Activated T-cell treated with anti-CD3 and anti-CD28 coated beads, Interleukin-2, amount 50 U/mL, for 1 hour (primary cell): ENCODE data around the gene PLAGL1.

Experiments
- DNase-seq: peaks from one replicate; pipeline ENCODE4 v3.0.0-alpha.2; 2020

The PLAGL1 gene

GRCh38 chr6:143964674-143965081 lies 43.4 kb downstream of the PLAGL1 start:
- DNase-seq = no peak

DNA sequence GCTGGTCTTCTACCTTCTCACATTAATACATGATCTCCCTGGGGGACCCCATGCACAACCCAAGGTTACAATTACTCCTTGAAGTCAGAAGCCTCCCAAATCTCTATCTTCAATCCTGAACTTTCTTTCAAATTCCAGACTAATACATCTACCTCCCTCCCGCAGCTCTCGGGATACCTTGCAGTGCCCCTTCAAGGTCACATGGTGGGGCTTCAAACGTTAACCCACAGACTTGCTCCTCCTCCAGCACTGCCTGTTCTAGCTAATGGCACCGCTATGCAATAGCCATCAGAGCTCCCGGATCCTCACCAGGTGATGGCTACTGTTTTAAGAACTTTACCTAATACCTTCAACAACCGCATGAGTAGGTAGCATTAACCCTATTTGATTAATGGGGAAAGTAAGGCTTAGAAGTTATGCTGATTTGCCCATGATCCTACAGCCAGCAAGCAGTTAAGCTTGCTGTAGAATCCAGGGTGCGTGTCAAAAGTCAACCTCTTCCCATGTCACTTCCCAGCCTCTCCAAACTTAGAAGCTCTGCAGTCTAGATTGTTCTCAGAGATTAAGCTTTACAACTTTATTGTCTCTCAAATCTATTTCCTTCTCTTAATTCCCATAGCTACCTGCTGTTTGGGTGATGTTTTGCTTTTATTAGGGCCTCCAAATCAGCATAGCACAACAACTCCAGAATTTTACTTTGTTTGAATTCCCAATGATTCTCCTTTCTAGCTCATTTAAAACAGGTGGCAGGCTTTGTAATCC lies 44.7 kb downstream of the PLAGL1 start:
- DNase-seq = no peak

DNA sequence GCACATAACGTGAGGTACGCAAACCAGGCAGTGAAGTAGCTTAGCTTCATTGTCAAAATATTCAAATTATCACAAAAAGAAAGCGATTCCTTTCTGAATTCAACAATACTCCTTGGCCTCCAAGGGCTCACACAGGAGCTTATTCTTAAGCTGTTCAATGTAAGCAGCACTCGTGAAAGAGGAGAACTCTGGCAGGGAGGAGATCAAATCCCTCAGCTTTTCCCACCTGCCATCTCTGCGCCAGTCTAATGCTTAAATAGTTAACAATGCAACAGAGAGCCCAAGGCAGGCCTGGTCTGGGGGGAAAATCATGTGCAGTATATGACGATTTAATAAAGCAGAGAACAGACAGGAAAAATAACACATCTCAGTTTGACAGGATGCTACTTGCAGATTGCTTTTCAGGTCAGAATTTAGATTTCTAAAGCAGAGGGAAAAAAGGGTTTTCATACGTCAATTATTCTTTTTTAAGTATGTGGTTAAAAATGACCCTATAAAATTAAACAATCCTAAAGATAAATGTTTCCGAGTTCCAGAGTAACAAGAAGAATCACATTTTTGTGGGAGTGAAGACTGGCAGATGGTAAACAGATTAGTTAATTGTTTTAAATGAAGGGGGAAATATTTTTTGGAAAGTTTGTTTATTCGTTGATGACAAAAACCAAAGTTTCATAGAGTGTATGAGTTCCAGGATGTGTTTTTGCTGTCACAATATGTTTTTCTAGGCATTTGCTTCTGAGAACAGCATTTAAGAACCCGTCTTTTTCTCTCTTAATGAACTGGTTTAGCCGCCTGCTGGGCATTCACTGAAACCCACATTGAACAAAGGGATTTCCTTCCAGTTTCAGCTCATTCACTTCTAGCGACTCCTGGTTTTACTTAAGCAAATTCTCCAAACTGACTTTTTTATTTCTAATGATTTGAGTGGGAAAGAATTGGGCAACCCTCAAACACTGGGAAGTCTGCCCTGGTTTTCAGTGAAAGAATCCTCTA lies 45.9 kb downstream of the PLAGL1 start:
- DNase-seq = no peak

GRCh38 chr6:143961066-143961465 lies 47.0 kb downstream of the PLAGL1 start:
- DNase-seq = no peak

DNA sequence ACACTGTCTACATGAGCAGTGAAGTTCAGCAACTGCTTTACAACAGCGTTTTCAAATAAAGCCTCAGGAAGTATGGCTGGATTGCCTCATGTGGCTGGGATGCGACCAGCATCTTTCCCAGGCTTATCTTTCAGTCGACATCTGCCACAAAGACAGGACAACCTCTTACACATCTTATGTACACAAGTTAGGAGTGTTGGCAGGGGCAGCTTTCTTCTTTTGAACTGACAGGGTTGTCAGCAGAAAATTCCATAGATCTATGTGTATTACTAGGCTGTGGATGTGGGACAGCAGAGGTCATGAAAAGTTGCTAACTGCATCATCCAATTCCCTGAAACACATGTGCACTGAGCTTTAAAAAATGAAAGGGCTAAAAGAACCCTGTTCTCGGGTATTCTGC lies 48.1 kb downstream of the PLAGL1 start:
- DNase-seq = no peak

- DNase-seq = no peak
These were observed 49.1 kb downstream of the PLAGL1 start for GRCh38 chr6:143958839-143959399.

DNA sequence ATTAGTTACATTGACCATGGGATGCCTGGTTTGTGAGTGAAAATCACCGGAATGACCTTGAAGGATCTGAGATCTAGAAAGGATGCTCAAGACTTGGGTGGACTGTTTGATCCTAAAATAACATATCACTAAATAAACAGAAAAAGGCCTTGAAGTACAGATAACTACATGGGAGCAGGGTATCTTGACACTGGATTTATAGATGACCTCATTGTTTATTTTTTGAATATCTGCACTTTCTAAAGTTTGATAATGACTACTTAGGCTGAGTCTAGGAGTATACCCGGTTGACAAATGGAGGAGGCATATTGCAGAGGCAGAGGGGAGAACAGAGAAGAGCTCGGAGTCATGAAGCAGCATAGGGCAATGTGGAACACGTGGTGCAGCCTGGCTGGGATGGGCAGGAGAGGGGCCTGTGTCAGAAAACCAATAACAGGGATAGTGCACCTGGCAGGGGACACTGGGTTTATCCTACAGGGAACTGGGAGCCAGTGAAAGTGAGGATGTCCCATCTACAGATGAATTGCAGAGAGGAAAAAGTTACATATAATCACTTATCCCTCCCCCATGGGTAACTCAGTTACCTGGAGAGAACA lies 50.3 kb downstream of the PLAGL1 start:
- DNase-seq = no peak

DNA sequence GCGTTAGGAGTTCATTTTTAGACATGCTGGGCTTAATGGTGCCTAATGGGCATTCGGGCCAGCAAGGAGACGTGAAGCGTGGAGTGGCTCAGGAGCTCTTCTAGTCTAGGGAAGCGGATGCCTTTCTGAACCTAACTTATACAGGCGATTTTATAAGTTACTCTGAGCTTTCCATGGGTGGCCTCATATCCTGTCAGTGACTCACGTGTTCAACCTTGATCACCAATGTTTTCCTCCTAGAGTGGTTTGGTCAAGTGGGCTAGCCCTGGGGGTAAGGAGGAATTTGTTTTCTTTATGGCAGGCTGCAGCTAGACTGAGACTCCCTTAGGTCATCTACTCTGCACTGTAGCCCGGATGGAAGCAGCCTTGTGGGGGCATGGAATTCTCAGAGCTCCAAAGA lies 52.1 kb downstream of the PLAGL1 start:
- DNase-seq = no peak

- no peak for DNase-seq
These were observed 54.1 kb downstream of the PLAGL1 start for GRCh38 chr6:143953922-143954321.

DNA sequence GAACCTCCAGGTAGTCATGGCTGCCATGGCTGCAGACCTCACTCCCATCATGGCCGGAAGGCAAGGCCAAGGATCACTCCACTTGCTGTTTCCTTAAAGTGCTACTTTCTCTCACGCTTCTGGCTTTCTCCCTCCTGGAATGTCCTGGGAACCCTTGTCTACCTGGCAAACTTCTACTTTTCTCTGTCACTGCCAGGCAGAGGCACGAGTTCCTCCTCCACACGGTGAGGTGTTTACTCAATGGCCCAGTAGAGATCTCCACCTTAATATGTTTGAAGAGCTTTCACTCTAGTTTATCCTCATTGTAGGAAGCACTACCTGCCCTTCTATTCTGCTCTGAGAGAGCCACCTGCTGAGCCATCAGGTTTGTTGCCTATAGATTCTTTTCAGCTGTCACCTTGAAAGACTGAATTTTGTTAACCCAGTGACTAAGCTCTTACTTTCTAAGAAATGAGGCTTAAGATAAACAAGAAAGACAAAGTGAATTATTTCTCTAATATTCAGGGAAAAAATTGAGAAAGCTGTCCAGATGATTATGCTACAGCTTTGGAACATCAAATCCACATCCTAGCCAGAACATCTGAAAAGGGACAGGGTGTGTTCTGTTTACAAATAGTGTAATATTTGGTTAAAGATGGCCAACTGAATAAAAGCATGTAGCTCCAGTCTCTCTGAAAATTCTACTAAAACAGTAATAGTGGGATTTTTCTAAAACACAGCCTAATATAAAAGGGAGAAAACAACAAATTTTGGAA lies 54.9 kb downstream of the PLAGL1 start:
- no peak for DNase-seq

- DNase-seq = no peak
These were observed 55.8 kb downstream of the PLAGL1 start for GRCh38 chr6:143952060-143952778.

GRCh38 chr6:143950875-143951274 lies 57.2 kb downstream of the PLAGL1 start:
- DNase-seq = no peak

DNA sequence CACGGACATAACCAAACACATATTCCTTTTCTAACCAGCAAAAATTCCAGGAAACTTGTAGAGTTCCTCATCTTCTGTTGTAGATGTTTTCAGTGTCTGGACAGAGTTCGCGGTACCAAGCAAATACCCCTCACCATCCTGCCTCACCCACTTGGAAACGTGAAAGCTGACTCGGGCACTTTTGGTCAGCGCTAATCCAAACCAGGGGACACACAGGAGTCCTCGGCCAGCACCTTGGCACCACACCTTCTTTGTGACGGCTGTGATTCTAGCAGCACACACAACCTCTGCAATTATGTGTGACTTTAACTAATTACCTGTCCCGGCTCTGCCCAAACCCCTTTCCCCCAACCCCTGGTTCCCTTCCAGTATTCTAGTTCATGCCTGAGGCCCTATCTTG lies 58.1 kb downstream of the PLAGL1 start:
- DNase-seq = no peak

- no peak for DNase-seq
These were observed 58.5 kb downstream of the PLAGL1 start for GRCh38 chr6:143949535-143949934.

DNA sequence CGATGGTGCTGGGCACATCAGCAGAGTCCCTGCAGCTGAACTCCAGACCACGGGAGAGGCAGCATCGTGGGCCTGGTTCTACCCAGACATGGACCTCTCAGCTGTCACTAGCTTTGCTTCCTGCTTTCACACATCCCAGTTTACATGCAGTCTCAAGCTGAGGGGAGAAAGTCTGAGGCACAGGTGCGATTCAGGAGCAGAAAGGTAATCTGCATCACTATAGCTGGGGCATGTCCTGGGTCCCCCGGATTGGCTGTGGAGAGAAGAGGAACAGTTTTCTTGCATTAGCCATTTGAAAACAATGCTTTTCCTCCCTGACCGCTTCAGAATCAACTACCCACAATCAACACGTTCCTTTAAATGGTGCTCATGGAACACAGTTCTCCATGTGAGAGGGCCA lies 59.9 kb downstream of the PLAGL1 start:
- DNase-seq = no peak

- DNase-seq = peak; percentile 54
These were observed 66.0 kb downstream of the PLAGL1 start for GRCh38 chr6:143941852-143942627.

DNA sequence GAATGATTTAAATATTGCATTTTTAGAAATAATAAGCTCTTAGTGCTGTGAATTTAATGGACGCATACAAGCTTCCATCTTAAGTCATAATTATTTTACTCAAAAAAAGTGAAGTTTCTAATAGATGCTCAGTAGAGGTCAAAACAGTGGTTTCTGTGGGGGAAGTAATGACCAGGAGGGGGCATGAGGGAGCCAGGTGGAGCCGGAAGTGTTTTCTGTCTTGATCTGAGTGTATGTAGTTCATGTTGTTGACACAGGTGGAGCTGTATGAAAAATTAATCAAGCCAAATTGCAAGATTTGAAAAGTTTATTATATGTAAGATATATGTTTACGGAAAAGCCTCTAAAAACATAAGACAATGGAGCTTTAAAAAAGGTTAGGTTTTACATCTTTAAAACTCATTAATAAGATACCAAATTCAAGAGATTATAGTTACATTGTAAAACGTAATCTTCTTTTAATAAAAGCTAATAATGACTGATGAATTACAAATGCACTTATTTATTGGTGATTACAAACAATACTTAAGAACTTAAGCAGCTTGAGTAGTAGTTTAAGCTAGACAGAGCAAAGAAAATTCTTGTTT lies 68.0 kb downstream of the PLAGL1 start:
- peak; percentile 47 for DNase-seq

- DNase-seq = no peak
These were observed 68.7 kb downstream of the PLAGL1 start for GRCh38 chr6:143939364-143939763.

DNA sequence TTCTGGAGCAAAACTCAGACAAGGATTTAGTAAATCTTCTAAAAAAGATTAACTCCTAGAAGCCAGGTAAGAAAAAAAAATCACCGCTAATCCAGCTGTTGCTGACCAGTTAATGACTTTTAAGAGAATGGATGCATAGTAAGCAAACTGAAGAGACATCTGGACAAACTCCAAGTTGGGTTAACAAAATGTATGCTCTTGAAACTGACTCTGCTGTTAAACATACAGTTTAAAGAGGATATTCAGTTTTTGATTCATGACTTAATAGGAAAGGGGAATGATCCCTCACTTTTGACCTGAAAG lies 70.4 kb downstream of the PLAGL1 start:
- DNase-seq = no peak

- no peak for DNase-seq
These were observed 71.0 kb downstream of the PLAGL1 start for GRCh38 chr6:143936778-143937667.
